Muscle layer of duodenum (tissue), 2 donors: ENCODE results near the gene ITGAL.
"Not testable (repeated sequence)": the region's sequence is repeated elsewhere in the genome, so short reads cannot be mapped to it uniquely, and the experiment has no call there.

Experiments
- H3K27ac ChIP-seq: one replicate; pipeline ENCODE4 v1.7.0; 2013; ENCODE audit warnings: mild to moderate bottlenecking, low read length
- H3K27me3 ChIP-seq: one replicate; pipeline ENCODE4 v1.7.0; 2013; ENCODE audit warnings: low read depth, mild to moderate bottlenecking, control low read depth, low read length
- H3K36me3 ChIP-seq, 2 donors: one replicate each; pipeline ENCODE4 v1.7.0; 2013; ENCODE audit warnings: low read length in 2 of 2, control low read depth in 1 of 2, mild to moderate bottlenecking in 1 of 2; ENCODE audit not compliant: insufficient read depth in 2 of 2, control insufficient read depth in 1 of 2
- H3K4me1 ChIP-seq, 2 donors: one replicate each; pipeline ENCODE4 v1.7.0; 2013; ENCODE audit warnings: low read length in 2 of 2, mild to moderate bottlenecking in 2 of 2, control low read depth in 1 of 2, moderate library complexity in 1 of 2; ENCODE audit not compliant: insufficient read depth in 2 of 2, control insufficient read depth in 1 of 2
- H3K4me3 ChIP-seq, 2 donors: one replicate each; pipeline ENCODE4 v1.7.0; 2013; ENCODE audit warnings: low read length in 2 of 2, low read depth in 1 of 2, mild to moderate bottlenecking in 1 of 2
- H3K9me3 ChIP-seq, 2 donors: one replicate each; pipeline ENCODE4 v1.7.0; 2013; ENCODE audit warnings: low read length in 2 of 2, control low read depth in 1 of 2, mild to moderate bottlenecking in 1 of 2; ENCODE audit not compliant: control insufficient read depth in 1 of 2
- donor health status: healthy.

The ITGAL gene

DNA sequence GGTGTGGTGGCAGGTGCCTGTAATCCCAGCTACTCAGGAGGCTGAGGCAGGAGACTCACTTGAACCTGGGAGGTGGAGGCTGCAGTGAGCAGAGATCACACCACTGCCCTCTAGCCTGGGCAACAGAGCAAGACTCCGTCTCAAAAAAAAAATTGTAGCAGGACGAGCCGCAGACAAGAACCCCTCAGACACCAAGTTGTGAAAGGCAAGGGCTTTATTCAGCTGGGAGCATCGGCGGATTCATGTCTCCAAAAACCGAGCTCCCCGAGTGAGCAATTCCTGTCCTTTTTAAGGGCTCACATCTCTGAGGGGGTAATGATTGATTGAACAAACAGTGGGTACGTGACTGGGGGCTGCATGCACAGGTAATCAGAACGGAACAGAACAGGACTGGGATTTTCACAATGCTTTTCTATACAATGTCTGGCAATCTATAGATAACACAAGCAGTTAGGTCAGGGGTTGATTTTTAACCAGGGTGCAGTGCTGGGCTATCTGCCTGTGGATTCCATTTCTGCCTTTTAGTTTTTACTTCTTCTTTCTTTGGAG is 68.4 kb downstream of the ITGAL start:
- H3K4me1 ChIP-seq, H3K36me3 ChIP-seq, H3K9me3 ChIP-seq, H3K4me3 ChIP-seq, H3K27me3 ChIP-seq: not testable (repeated sequence)
- peak overlapping the region; percentile 61 for H3K27ac ChIP-seq

DNA sequence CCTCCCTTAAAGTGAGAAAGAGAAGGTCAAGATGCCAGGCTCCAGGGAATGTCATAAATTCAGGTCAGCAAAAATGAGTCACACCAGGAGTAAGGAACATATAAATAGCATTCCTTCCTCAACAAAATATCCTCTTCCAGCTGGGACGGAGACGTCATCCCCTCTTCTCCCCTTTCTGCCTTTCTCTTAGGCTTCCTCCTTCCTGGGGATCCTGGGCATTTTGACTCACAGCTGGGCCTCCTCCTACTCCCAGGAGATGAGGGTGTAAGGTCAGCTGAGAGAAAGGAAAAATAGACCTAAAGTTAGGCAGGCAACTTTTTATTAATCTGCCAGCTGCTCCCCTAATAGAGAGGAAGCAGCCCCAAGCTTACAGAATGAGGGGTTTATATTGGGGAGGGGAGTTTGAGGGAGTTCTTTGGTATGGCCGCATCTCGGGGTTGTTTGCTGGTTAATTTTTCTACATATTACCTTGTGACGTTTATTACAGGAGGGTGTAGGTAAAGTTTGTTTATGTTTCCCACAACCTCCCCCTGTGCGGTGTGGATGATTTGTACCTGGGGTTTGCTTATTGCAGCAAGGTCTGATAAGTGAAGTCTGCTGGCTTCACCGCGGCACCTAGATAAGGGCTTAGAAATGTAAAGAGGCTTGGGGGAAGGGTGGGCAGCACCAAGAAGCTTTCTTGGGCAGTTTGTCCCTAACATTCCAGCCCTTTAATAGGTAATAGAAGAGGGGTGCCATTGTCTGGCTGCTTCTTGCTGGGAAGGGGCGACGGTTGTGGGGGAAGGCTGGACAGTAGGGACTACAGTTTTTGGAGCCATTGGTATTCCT is 69.2 kb downstream of the ITGAL start:
- H3K36me3 ChIP-seq, result no peaks in the 10 kb centered on the region
- H3K4me3 ChIP-seq, result no peak overlapping the region
- H3K4me1 ChIP-seq, result no peaks in the 10 kb centered on the region
- H3K27me3 ChIP-seq, result no peaks in the 10 kb centered on the region
- peak overlapping the region; percentile 61 for H3K27ac ChIP-seq
- H3K9me3 ChIP-seq, result no peaks in the 10 kb centered on the region

DNA sequence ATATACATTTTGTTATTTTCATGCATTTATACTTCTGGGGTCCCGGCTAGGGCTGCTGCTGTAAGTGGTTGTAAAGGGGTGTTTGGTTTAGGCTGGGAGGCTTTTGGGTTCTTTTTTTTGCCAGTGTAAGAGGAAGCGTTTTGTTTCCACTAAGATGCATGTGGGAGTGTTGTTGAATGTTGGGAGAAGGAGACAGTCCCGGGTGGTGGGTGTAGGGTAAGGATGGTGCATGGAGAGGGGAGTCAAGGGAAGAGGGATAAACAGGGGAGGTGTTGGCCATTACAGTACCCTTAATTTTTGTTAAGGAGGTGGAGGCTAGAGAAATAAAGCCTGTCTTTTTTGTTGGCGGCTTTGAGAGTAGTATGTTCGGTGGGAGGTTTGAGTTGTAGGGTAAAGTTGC is 70.5 kb downstream of the ITGAL start:
- H3K36me3 ChIP-seq, result no peaks in the 10 kb centered on the region
- H3K9me3 ChIP-seq, result no peaks in the 10 kb centered on the region
- no peak overlapping the region for H3K27ac ChIP-seq
- no peak overlapping the region for H3K4me3 ChIP-seq
- no peaks in the 10 kb centered on the region for H3K27me3 ChIP-seq
- no peaks in the 10 kb centered on the region for H3K4me1 ChIP-seq

GRCh38 chr16:30546115-30546514 is 73.6 kb downstream of the ITGAL start:
- H3K4me1 ChIP-seq, result no peaks in the 10 kb centered on the region
- H3K4me3 ChIP-seq, result no peak overlapping the region
- H3K27me3 ChIP-seq, result no peaks in the 10 kb centered on the region
- H3K9me3 ChIP-seq, result no peaks in the 10 kb centered on the region
- no peaks in the 10 kb centered on the region for H3K36me3 ChIP-seq
- no peak overlapping the region for H3K27ac ChIP-seq

DNA sequence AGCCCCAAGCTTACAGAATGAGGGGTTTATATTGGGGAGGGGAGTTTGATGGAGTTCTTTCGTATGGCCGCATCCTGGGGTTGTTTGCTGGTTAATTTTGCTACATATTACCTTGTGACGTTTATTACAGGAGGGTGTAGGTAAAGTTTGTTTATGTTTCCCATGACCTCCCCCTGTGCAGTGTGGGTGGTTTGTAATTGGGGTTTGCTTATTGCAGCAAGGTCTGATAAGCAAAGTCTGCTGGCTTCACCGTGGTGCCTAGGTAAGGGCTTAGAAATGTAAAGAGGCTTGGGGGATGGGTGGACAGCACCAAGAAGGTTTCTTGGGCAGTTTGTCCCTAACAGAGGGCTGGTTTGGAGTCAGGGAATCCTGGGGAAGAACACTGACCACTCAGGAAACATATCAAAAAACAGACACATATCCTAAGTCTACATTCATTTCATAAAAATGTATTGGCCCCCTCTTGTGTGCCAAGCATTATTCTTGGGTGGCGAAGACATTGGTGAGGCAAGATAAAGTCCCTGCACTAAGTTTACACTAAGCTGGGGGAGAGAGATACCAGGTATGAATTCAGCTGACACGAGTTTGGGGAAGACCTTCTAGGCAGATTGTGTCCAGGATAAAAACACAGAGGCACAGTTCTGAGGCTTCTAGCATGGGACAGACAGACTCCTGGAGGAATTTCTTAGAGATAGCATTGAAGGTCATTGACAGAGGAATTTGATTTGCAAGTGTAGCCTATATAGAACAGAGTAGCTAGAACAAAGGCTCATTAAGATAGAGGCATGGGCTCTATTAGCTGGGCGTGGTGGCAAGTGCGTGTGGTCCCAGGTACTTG is 76.1 kb downstream of the ITGAL start:
- Histone ChIP-seq H3K9me3 (no peaks in the 10 kb centered on the region), H3K27me3 (no peaks in the 10 kb centered on the region), H3K27ac (peak overlapping the region; percentile 5), H3K4me1 (peaks cover 2 to 6% of the 10 kb centered on the region in 2 donors), H3K36me3 (peaks cover 6 to 7% of the 10 kb centered on the region in 2 donors), H3K4me3 (no peak overlapping the region)

GRCh38 chr16:30551781-30552180 is 79.2 kb downstream of the ITGAL start:
- Histone ChIP-seq H3K4me1 (peaks cover 6 to 8% of the 10 kb centered on the region in 2 donors), H3K27ac (no peak overlapping the region), H3K27me3 (no peaks in the 10 kb centered on the region), H3K9me3 (no peaks in the 10 kb centered on the region), H3K36me3 (peaks cover 10 to 17% of the 10 kb centered on the region in 2 donors), H3K4me3 (no peak overlapping the region)

DNA sequence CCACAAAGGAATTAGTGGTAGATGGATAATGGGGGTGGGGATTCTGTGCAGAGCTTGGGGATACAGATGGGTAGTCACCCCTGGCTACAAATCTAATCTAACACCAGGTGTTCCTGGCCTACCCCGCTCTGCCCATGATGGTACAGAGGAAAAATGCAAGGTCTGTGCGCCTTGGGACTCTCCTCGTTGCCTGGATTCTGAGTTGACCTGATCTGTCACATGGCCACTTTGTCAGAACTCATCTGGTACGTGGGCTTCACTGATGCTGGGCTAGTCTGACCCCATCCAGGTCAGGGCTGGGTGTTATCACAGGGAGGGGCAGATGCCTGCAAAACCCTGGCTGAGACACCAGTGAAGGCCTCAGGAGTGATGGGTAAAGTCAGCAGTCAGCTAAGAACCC is 80.4 kb downstream of the ITGAL start:
- H3K27ac ChIP-seq, result no peak overlapping the region
- H3K9me3 ChIP-seq, result no peaks in the 10 kb centered on the region
- no peaks in the 10 kb centered on the region for H3K27me3 ChIP-seq
- no peak overlapping the region for H3K4me3 ChIP-seq
- H3K4me1 ChIP-seq, result peaks cover 6 to 14% of the 10 kb centered on the region in 2 donors
- peaks cover 10 to 17% of the 10 kb centered on the region in 2 donors for H3K36me3 ChIP-seq

- H3K27me3 ChIP-seq, result no peaks in the 10 kb centered on the region
- no peaks in the 10 kb centered on the region for H3K9me3 ChIP-seq
- H3K4me1 ChIP-seq, result peaks cover 6 to 14% of the 10 kb centered on the region in 2 donors
- peaks cover 10 to 17% of the 10 kb centered on the region in 2 donors for H3K36me3 ChIP-seq
- no peak overlapping the region for H3K27ac ChIP-seq
- H3K4me3 ChIP-seq, result no peak overlapping the region
Observed at GRCh38 chr16:30553393-30553899, 80.9 kb downstream of the ITGAL start.

DNA sequence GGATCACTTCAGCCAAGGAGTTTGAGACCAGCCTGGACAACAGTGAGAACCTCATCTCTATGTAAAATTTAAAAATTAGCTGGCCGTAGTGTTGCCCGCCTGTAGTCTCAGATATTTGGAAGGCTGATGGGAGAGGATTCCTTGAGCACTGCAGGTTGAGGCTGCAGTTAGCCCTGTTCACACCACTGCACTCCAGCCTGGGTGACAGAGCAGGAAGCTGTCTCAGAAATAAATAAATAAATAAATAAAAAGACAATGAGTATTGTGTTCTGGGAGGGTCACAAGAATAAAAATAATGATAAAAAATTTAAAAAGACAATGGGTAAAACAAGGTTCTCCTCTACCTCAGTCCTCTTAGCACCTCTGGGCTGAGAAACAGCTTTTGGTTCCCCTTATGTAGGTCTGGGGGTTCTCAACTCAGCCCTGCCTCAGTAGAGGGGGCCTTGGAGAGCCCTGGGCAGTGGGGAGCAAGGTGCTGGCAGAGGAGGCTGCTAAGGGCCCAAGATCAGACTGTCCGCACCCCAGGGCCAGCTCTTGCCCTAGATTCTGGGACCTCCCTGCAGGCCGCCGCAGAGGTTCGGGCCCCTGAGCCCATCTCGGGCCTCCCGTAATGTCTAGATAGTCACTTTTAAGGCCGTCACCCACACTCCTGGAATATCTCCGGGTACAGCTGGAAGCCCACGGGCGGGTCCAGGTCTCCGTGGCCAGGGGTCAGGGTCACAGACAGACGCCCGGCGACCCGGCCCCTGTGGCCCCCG is 82.2 kb downstream of the ITGAL start:
- H3K4me1 ChIP-seq, result peaks cover 6 to 14% of the 10 kb centered on the region in 2 donors

DNA sequence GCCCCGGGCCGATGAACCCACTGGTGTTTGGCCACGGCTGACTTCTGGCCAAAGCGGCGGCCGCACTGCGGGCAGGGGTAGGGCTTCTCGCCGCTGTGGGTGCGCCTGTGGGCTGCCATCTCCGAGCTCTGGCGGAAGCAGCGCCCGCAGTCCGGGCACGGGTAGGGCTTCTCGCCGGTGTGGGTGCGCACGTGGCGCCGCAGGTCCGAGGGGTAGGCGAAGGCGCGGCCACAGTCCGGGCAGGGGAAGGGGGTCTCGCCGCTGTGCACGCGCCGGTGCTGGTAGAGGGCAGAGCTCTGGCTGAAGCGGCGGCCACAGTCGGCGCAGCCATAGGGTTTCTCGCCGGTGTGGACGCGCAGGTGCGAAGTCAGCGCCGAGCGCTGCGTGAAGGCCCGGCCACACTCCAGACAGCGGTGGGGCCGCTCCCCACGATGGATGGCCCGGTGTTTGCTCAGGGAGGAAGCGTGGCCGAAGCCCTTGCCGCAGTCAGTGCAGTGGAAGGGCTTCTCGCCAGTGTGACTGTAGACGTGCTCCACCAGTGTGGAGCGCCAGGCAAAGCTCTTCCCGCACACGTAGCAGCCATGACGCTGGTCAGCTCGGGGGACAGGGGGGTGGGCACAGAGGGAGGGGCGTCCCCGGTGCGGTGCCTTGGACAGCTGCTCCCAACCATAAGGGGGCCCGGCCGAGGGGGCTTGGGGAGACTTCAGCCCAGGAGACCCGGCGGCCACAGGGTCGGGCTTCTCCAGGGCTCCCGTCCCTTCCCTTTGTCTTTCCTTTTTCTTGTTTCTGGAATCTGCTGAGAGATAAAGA is 83.0 kb downstream of the ITGAL start:
- Histone ChIP-seq H3K4me3 (no peak overlapping the region), H3K4me1 (peaks cover 6 to 14% of the 10 kb centered on the region in 2 donors), H3K27ac (no peak overlapping the region), H3K27me3 (no peaks in the 10 kb centered on the region), H3K9me3 (no peaks in the 10 kb centered on the region), H3K36me3 (peaks cover 10 to 17% of the 10 kb centered on the region in 2 donors)

More for the DNA sequence above, 82.2 kb downstream of the ITGAL start:
- H3K27me3 ChIP-seq, result no peaks in the 10 kb centered on the region
- H3K27ac ChIP-seq, result no peak overlapping the region
- H3K9me3 ChIP-seq, result no peaks in the 10 kb centered on the region
- peaks cover 10 to 17% of the 10 kb centered on the region in 2 donors for H3K36me3 ChIP-seq
- H3K4me3 ChIP-seq, result no peak overlapping the region
